ENCODE results near the gene HERC2. TPM values are rescaled to one million over a fixed set of nuclear protein-coding genes. Genes with fewer than 3 reads are reported as not detected.
"Not testable (repeated sequence)": the region's sequence is repeated elsewhere in the genome, so short reads cannot be mapped to it uniquely, and the experiment has no call there.

The HERC2 gene
- total RNA-seq, 4 donors from 2014 or later, result 42.8 to 77.7 (median 44.4) TPM

GRCh38 chr15:28153492-28154119 lies 168.4 kb downstream of the HERC2 start:
- ATAC-seq (ENCODE audit: low FRiP score), result no peak
- no peak for TF ChIP-seq CTCF (IDR thresholded peaks at IDR 0.05)
- DNase-seq (ENCODE audit: low spot score), result no peak

GRCh38 chr15:28152538-28152923 lies 169.4 kb downstream of the HERC2 start:
- ATAC-seq (ENCODE audit: low FRiP score); DNase-seq (ENCODE audit: low spot score): not testable (repeated sequence)

GRCh38 chr15:28151864-28152537 lies 170.0 kb downstream of the HERC2 start:
- not testable (repeated sequence) for ATAC-seq (ENCODE audit: low FRiP score); DNase-seq (ENCODE audit: low spot score)

GRCh38 chr15:28147801-28148200 lies 174.2 kb downstream of the HERC2 start:
- ATAC-seq (ENCODE audit: low FRiP score) (no peak), DNase-seq (ENCODE audit: low spot score) (no peak)
- TF ChIP-seq CTCF (IDR thresholded peaks at IDR 0.05), result no peak

- DNase-seq (ENCODE audit: low spot score); ATAC-seq (ENCODE audit: low FRiP score): not testable (repeated sequence)
These were observed 176.6 kb downstream of the HERC2 start for GRCh38 chr15:28145419-28145818.

GRCh38 chr15:28140062-28140461 lies 181.9 kb downstream of the HERC2 start:
- DNase-seq (ENCODE audit: low spot score) (no peak), ATAC-seq (ENCODE audit: low FRiP score) (no peak)
- no peak for TF ChIP-seq CTCF (IDR thresholded peaks at IDR 0.05)

- not testable (repeated sequence) for ATAC-seq (ENCODE audit: low FRiP score); DNase-seq (ENCODE audit: low spot score)
These were observed 184.5 kb downstream of the HERC2 start for GRCh38 chr15:28137408-28138039.

- not testable (repeated sequence) for ATAC-seq (ENCODE audit: low FRiP score); DNase-seq (ENCODE audit: low spot score)
These were observed 185.6 kb downstream of the HERC2 start for GRCh38 chr15:28136236-28136904.

- DNase-seq (ENCODE audit: low spot score) (no peak), ATAC-seq (ENCODE audit: low FRiP score) (no peak)
- TF ChIP-seq CTCF (IDR thresholded peaks at IDR 0.05), result no peak
These were observed 188.7 kb downstream of the HERC2 start for GRCh38 chr15:28133281-28133680.

All from omental fat pad (tissue), 4 donors.